ENCODE results near the gene RRP1. TPM values are rescaled to one million over a fixed set of nuclear protein-coding genes. Genes with fewer than 3 reads are reported as not detected.

The RRP1 gene
- polyA plus RNA-seq, 3 donors = 8.7 to 19.1 (median 9.8) TPM

- 87 to 93% (median 93%) methylated on average over 21 of the region's 21 CpGs for WGBS, 3 donors
- H3K27ac ChIP-seq (ENCODE audit: low read depth, low read length) = no peak overlapping the region
Measured at GRCh38 chr21:43770066-43770655, 19.2 kb upstream of the RRP1 start.

GRCh38 chr21:43771199-43771675 is 18.1 kb upstream of the RRP1 start:
- H3K27ac ChIP-seq (ENCODE audit: low read depth, low read length) = no peak overlapping the region
- 74 to 83% (median 81%) methylated on average over 13 of the region's 13 CpGs for WGBS, 3 donors

DNA sequence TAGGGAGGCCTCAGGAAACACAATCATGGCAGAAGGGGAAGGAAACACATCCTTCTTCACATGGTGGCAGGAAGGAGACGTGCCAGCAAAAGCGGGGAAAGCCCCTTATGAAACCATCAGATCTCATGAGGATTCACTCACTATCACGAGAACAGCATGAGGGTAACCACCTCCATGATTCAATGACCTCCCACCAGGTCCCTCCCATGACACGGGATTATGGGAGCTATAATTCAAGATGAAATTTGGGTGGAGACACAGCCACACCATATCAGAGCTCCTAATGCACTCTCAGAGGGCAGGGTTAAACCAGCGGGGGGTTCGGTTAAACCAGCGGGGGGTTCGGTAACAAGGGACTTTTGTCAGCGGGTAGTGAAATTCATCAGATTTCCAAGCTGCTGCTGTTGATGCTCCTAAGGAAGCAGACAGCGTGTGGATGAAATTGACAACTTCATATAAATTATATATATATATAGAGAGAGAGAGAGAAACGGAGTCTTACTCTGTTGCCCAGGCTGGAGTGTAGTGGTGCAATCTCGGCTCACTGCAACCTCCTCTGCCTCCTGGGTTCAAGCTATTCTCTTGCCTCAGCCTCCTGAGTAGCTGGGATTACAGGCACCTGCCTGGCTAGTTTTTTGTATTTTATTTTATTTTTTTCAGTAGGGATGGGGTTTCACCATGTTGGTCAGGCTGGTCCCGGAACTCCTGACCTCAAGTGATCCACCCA is 17.5 kb upstream of the RRP1 start:
- H3K27ac ChIP-seq (ENCODE audit: low read depth, low read length) = no peak overlapping the region
- WGBS, 3 donors = 75 to 87% (median 76%) methylated on average over 13 of the region's 13 CpGs

DNA sequence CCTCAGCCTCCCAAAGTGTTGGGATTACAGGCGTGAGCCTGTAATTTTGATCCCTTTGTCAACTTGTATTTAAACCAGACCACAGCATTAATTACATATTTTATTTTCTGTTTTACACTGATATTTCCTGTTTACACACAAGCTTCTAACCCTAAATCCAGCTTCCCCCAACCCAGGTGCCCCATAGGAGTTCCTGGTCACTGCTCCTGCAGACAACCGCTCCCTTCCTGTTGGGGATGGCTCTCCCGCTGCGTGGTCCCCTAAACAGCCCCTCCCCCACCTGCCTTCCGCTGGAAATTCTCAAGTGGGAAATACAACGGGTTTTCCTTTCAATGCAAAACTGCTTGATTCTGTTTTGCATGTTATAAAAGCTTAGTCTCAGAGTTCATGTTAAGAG is 17.0 kb upstream of the RRP1 start:
- 69 to 82% (median 71%) methylated on average over 6 of the region's 6 CpGs for WGBS, 3 donors
- no peak overlapping the region for H3K27ac ChIP-seq (ENCODE audit: low read depth, low read length)

GRCh38 chr21:43774163-43774562 is 15.2 kb upstream of the RRP1 start:
- no peak overlapping the region for H3K27ac ChIP-seq (ENCODE audit: low read depth, low read length)
- 96 to 97% (median 97%) methylated on average over 10 of the region's 10 CpGs for WGBS, 3 donors

DNA sequence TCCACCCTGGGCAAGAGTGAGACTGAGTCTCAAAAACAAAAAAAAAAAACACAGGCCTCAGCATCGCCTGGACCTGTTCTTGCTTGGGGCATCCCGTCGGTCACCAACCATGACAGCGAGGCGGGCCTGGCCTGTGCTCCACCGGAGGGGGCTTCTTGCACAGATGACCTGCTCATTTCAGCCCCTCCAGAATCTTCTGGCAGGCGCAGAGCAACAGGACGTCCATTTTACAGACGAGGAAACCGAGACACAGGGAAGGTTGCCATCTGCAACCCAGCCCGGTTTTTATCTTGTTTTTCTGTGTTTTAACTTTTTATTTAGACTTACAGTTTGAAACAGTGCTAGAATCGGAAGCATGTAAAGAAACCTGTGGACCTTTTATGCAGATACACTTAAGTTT is 14.2 kb upstream of the RRP1 start:
- 76 to 83% (median 82%) methylated on average over 12 of the region's 12 CpGs for WGBS, 3 donors
- H3K27ac ChIP-seq (ENCODE audit: low read depth, low read length) = no peak overlapping the region

GRCh38 chr21:43775795-43776430 is 13.5 kb upstream of the RRP1 start, which contains the start of gene CSTB:
CSTB (minus strand) TSS chr21:43776308; CDS start chr21:43776269, 39 bp downstream.
- peak within 1 kb of the TSS; percentile 90 for H3K27ac ChIP-seq (ENCODE audit: low read depth, low read length)
- 0 to 1% (median 1%) methylated on average over 62 to 71 of the region's 71 CpGs for WGBS, 3 donors

GRCh38 chr21:43777953-43778352 is 11.4 kb upstream of the RRP1 start:
- no peak overlapping the region for H3K27ac ChIP-seq (ENCODE audit: low read depth, low read length)
- 90 to 96% (median 96%) methylated on average over 5 of the region's 5 CpGs for whole genome bisulfite sequencing, 3 donors

DNA sequence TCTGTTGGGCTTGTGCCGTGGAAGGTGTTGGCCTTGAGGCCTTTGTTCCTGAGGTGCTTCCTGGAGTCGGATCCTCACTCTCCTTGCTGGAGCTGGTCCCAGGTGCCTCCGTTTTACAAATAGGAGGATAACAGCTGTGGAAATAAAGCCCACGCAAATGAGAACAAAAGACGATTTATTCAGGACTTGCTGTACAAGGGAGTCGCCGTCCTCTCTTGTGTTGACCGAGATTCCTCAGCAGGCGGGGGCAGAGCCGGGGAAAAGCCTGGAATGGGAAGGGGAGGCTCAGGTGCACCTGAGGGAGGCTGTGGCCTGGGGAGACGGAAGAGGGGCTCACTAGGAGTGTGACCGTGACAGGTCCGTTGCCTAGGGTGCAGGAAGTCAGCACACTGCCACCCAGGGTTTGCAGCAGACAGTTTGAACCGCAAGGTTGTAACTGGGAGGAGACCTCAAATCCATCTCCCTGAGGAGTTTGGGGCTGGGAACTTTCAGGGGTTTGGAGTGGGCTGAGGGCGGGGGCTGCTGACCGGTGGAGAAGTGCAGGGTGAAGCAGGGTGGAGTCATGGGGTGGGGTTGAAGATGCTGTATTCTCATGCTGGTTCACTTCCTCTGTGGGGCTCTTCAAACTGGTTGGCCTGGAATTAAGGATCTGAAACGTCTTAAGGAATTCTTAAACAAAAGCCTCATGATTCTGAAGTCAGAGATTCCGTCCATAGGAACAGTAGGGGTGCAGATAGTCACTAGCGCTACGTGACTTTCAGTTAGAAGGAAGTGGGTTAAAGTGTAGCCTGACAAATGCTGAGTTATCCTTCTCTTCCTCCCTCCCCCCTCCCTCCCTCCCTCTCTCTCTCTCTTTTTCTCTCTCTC is 10.7 kb upstream of the RRP1 start:
- no peak overlapping the region for H3K27ac ChIP-seq (ENCODE audit: low read depth, low read length)
- WGBS, 3 donors = 56 to 60% (median 59%) methylated on average over 20 of the region's 20 CpGs

GRCh38 chr21:43779660-43780059 is 9.7 kb upstream of the RRP1 start:
- WGBS, 3 donors = 78 to 82% (median 79%) methylated on average over 5 of the region's 5 CpGs

DNA sequence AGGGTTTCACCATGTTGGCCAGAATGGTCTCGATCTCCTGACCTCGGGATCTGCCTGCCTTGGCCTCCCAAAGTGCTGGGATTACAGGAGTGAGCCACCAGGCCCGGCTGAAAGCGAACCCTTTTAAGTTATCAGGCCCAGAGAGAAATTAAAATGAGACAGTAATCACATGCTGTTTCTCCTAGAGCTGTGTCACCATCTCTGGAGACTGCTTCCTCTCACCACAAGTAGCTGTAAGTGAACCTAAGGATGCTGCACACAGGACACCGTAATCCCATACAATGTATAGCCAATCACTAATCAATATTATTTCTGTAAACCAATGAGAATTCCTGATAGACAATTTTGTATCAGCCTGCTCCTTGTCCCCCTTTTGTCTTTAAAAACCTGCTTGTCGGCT is 7.5 kb upstream of the RRP1 start:
- H3K27ac ChIP-seq (ENCODE audit: low read depth, low read length) = no peak overlapping the region
- WGBS, 3 donors = 70 to 93% (median 89%) methylated on average over 6 of the region's 6 CpGs

More at GRCh38 chr21:43779660-43780059, 9.7 kb upstream of the RRP1 start:
- H3K27ac ChIP-seq (ENCODE audit: low read depth, low read length) = no peak overlapping the region

- no peak overlapping the region for H3K27ac ChIP-seq (ENCODE audit: low read depth, low read length)
- 71 to 90% (median 79%) methylated on average over 5 of the region's 5 CpGs for WGBS, 3 donors
Measured at GRCh38 chr21:43782431-43783097, 6.8 kb upstream of the RRP1 start.

GRCh38 chr21:43783098-43783700 is 6.2 kb upstream of the RRP1 start:
- WGBS, 3 donors = 70 to 76% (median 72%) methylated on average over 17 of the region's 17 CpGs
- H3K27ac ChIP-seq (ENCODE audit: low read depth, low read length) = no peak overlapping the region

DNA sequence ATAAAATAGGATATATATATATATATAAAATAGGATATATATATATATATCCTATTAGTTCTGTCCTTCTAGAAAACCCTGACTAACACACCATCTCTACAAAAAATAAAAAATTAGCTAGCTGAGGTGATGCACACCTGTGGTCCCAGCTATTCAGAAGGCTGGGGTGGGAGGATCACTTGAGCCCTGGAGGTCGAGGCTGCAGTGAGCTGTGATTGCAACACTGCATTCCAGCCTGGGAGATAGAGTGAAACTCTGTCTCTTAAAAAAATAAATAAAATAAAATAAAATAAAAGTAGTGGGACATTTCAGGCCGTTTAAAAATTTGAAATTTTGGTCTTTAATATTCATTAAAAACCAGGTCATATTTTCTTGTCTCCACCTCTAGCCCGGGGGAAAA is 4.2 kb upstream of the RRP1 start:
- no peak overlapping the region for H3K27ac ChIP-seq (ENCODE audit: low read depth, low read length)
- WGBS, 3 donors = 42 to 56% (median 45%) methylated on average over 3 of the region's 3 CpGs

DNA sequence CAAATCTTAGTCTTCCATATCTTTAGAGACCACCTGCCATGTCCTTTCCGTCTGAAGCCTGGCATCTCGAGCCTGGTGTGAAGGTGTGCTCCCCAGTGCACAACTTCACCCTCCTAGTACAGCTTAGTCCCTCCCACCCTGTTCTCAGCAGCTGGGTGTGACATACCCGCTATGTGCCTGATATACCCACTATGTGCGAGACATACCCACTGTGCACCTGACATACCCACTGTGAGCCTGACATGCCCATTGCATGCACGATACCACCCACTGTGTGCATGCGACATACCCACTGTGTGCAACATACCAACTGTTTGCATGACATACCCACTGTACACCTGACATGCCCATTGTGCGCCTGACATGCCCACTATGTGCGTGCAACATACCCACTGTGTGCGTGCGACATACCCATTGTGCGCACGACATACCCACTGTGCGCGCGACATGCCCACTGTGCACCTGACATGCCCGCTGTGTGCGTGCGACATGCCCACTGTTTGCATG is 3.0 kb upstream of the RRP1 start:
- 83 to 93% (median 86%) methylated on average over 18 of the region's 18 CpGs for WGBS, 3 donors
- H3K27ac ChIP-seq (ENCODE audit: low read depth, low read length) = no peak overlapping the region

DNA sequence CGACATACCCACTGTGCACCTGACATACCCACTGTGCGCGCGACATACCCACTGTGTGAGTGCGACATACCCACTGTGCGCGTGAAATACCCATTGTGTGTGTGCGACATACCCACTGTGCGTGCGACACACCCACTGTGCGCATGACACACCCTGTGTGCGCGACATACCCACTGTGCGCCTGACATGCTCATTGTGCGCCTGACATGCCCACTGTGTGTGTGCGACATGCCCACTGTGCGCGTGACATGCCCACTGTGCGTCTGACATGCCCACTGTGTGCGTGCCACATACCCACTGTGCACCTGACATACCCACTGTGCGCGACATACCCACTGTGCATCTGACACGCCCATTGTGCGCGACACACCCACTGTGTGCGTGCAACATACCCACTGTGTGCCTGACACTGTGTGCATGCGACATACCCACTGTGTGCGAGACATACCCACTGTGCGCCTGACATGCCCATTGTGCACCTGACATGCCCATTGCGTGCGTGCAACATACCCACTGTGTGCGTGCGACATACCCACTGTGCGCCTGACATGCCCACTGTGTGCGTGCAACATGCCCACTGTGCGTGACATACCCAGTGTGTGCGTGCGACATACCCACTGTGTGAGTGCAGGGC is 2.5 kb upstream of the RRP1 start:
- 90 to 97% (median 94%) methylated on average over 38 of the region's 38 CpGs for WGBS, 3 donors
- H3K27ac ChIP-seq (ENCODE audit: low read depth, low read length) = no peak overlapping the region

DNA sequence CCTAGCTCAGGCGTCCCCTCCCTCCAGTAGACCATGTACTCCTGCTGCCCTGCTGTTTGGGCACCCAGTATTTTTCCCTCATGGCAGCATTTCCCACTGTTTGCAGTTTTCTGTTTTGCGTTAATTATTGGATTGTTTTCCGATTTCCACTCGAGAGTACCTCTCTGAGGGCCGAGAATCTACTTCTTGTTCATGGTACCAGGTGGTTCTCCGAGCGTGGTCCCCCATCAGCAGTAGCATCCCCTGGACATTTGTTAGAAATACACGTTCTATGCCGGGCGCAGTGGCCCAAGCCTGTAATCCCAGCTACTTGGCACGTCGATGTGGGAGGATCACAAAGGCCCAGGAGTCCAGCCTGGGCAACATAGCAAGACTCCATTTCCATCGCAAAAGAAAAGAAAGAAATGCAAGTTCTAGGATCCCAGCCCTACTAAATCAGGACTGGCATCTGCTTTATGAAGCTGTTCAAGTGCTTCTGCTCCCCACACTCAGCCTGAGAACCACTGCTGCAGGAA is 690 bp downstream of the RRP1 start:
- WGBS, 3 donors = 9 to 12% (median 11%) methylated on average over 13 of the region's 13 CpGs
- no peak overlapping the region for H3K27ac ChIP-seq (ENCODE audit: low read depth, low read length)

All from adipose tissue (tissue), 3 donors.